ENCODE data around the gene GNG12. TPM values are rescaled to one million over a fixed set of nuclear protein-coding genes. Genes with fewer than 3 reads are reported as not detected.

The GNG12 gene
- total and polyA plus RNA-seq, 7 donors: 41.9 to 116 (median 47.8) TPM

DNA sequence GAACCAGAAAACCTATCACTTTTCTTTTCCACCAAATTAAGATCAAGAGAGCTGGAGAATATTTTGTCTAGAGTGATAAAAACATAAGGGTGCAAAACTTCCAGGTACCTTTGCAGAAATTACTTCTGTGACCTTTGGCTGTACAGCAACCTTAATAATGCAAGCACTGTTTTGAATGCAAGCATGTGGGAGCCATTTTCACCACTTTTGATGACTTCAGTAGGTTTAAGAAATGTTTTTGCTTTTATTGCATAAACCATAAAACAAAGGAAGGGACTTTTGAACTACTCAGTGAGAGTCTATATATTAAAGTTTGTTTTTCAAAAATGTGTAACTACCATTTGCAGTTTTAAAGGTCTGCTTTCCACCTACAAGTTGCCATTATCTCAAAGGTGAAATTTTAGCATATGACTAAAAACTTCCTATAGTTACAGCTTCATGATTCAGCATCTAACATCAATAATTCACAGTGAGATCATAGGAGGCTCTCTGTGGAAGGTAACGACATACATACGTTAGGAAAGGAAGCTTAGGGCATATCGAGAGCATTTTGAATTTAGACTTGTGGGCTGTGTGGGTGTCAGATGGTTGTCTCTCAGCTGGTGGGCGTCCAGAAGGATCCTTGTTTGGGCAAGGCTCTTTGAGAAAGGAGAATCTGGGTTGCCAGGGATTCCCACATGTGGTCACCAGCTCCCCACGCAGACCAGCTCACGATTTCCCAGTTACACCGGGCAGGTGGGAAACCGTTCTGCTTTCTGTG is 149.3 kb downstream of the GNG12 start:
- Histone ChIP-seq H3K27ac (peak overlapping the region; percentile 90 to 98 (median 94)), H3K36me3 (peaks cover 0 to 5% (median 0%) of the 10 kb centered on the region in 4 donors), H3K27me3 (no peaks in the 10 kb centered on the region), H3K4me3 (peak overlapping the region in 2 of 4 donors; percentile 74 to 87), H3K4me1 (peaks cover 0 to 36% (median 15%) of the 10 kb centered on the region in 4 donors), H3K9me3 (no peaks in the 10 kb centered on the region)
- 10 to 19% methylated on average over 8 of the region's 8 CpGs for WGBS, 2 donors
- intact Hi-C loops (cut with DNase I): loop anchor here (2.0 to 10.0 kb wide), 5 partner anchors 92 to 759 kb away; partner anchors contain the start of genes DNAI4 and MIER1
- DNase-seq: no peak
- TF ChIP-seq POLR2AphosphoS5 (IDR thresholded peaks at IDR 0.05): no peak
- TF ChIP-seq POLR2A (IDR thresholded peaks at IDR 0.05): no peak
- TF ChIP-seq, protein P1, sequence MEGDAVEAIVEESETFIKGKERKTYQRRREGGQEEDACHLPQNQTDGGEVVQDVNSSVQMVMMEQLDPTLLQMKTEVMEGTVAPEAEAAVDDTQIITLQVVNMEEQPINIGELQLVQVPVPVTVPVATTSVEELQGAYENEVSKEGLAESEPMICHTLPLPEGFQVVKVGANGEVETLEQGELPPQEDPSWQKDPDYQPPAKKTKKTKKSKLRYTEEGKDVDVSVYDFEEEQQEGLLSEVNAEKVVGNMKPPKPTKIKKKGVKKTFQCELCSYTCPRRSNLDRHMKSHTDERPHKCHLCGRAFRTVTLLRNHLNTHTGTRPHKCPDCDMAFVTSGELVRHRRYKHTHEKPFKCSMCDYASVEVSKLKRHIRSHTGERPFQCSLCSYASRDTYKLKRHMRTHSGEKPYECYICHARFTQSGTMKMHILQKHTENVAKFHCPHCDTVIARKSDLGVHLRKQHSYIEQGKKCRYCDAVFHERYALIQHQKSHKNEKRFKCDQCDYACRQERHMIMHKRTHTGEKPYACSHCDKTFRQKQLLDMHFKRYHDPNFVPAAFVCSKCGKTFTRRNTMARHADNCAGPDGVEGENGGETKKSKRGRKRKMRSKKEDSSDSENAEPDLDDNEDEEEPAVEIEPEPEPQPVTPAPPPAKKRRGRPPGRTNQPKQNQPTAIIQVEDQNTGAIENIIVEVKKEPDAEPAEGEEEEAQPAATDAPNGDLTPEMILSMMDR (IDR thresholded peaks at IDR 0.05): no peak
- no peak for TF ChIP-seq EP300 (IDR thresholded peaks at IDR 0.05)

DNA sequence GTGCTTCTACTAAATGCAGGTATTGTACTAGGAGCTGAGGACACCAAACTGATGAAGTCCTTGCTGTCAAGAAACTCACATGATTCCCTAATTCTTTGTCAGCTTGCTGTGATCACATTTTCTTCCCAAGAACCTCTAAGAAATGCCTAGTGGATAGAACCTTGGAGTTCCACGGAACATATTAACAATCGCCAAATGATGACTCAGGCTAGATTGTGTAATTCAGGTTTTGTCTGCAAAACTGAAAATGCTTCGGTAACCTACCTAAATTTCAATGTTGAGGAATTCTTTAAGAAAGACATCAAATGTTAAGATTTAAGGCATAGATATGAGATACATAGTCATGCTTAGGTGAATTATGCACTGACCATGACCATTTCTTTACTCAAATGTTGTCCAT is 150.0 kb downstream of the GNG12 start:
- 57 to 62% methylated on average over 3 of the region's 3 CpGs for WGBS, 2 donors
- H3K9me3 ChIP-seq: no peaks in the 10 kb centered on the region

DNA sequence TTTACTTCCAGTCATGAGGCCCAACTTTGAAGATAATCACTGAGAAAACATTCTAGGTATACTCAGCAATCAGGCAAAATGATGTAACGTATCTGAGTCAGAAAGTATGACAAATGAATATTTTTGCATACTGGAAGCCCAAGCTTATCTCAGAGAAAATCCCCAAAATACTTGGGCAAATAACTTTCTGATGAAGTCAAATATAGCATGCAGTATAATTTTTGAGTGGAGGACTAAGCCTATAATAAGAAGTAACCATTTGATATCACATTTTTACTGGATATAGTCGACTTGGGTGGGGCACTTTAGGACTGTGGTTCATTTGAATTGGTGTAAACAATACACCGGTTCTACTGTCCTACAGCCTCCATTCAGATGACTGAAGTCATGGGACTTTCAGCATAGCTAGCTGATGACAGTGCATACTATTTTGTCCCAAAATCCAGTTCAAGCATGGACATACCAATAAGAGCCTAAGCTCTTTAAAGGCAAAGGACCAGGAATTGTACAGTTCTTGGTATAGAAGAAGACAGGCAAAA is 150.5 kb downstream of the GNG12 start:
- Histone ChIP-seq H3K36me3 (peaks cover 0 to 2% (median 0%) of the 10 kb centered on the region in 4 donors), H3K27me3 (no peaks in the 10 kb centered on the region), H3K27ac (peak overlapping the region in 2 of 4 donors; percentile 11 to 98), H3K9me3 (no peaks in the 10 kb centered on the region), H3K4me1 (peaks cover 0 to 34% (median 15%) of the 10 kb centered on the region in 4 donors), H3K4me3 (no peak overlapping the region)
- no peak for TF ChIP-seq EP300 (IDR thresholded peaks at IDR 0.05)
- no peak for TF ChIP-seq POLR2AphosphoS5 (IDR thresholded peaks at IDR 0.05)
- no peak for DNase-seq
- intact Hi-C loops (cut with DNase I): loop anchor here (5.0 to 10.0 kb wide), 4 partner anchors 90 to 758 kb away; partner anchors contain the start of genes DNAI4 and MIER1
- 23 to 64% methylated on average over 3 of the region's 3 CpGs for WGBS, 2 donors

More for the DNA sequence above, 150.0 kb downstream of the GNG12 start:
- no peak overlapping the region for H3K4me3 ChIP-seq
- DNase-seq: no peak
- H3K4me1 ChIP-seq: peaks cover 0 to 36% (median 15%) of the 10 kb centered on the region in 4 donors
- intact Hi-C loops (cut with DNase I): loop anchor here (5.0 to 10.0 kb wide), 4 partner anchors 91 to 759 kb away; partner anchors contain the start of genes DNAI4 and MIER1
- TF ChIP-seq POLR2AphosphoS5 (IDR thresholded peaks at IDR 0.05): peak in 1 of 4 donors; percentile 32
- no peak for TF ChIP-seq POLR2A (IDR thresholded peaks at IDR 0.05)
- H3K27me3 ChIP-seq: no peaks in the 10 kb centered on the region
- H3K27ac ChIP-seq: peak overlapping the region in 2 of 4 donors; percentile 98
- H3K36me3 ChIP-seq: peaks cover 0 to 5% (median 0%) of the 10 kb centered on the region in 4 donors

DNA sequence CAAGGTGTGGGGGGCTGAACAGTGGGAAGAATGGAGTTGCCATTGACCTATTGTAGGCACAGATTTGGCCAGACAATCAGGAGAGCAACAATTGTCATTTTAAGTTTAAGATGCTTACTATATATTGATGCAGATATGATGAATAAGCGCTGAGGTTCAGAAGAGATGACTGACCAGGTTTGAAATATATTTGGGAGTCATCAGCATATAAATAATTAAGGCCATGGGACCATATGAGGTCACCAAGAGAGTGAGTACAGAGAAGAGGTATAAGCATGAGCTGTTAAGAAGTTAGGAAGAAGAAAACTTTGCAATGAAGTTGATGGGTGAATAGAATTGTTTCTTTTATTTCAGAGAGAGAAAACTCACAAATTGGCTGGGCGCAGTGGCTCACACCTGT is 152.8 kb downstream of the GNG12 start:
- no peak overlapping the region for H3K4me3 ChIP-seq
- no peak for DNase-seq
- H3K27ac ChIP-seq: no peak overlapping the region
- H3K27me3 ChIP-seq: no peaks in the 10 kb centered on the region
- no peak for TF ChIP-seq EP300 (IDR thresholded peaks at IDR 0.05)
- no peak for TF ChIP-seq POLR2AphosphoS5 (IDR thresholded peaks at IDR 0.05)
- TF ChIP-seq POLR2A (IDR thresholded peaks at IDR 0.05): no peak
- TF ChIP-seq, protein P1 (IDR thresholded peaks at IDR 0.05): no peak
- peaks cover 0 to 15% (median 6%) of the 10 kb centered on the region in 4 donors for H3K4me1 ChIP-seq
- 97 to 98% methylated on average over 2 of the region's 2 CpGs for WGBS, 2 donors
- no peaks in the 10 kb centered on the region for H3K36me3 ChIP-seq
- intact Hi-C loops (cut with DNase I): loop anchor here (5.0 to 10.0 kb wide), 4 partner anchors 88 to 756 kb away; partner anchors contain the start of genes DNAI4 and MIER1
- no peaks in the 10 kb centered on the region for H3K9me3 ChIP-seq

DNA sequence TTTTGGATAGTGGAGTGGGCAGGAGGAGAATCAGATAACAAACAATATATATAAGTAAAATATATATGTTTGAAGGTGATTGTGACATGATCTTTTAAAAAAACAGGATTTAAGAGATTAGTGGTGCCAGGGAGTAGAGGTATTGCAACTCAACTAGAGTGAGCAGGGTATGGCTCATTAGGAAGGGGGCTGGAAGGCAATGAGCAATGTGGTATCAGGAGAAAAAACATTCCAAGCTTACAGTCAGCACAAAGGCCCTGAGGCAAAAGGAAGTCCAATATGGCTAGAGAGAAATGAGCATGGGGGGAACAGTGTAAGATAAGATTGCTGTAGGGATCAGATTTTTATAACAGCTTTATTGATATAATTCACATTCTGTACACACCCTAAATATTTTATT is 153.6 kb downstream of the GNG12 start:
- Histone ChIP-seq H3K27me3 (no peaks in the 10 kb centered on the region), H3K4me3 (no peak overlapping the region), H3K9me3 (no peaks in the 10 kb centered on the region), H3K4me1 (peaks cover 0 to 19% (median 8%) of the 10 kb centered on the region in 4 donors), H3K36me3 (no peaks in the 10 kb centered on the region), H3K27ac (no peak overlapping the region)
- no peak for DNase-seq
- TF ChIP-seq POLR2AphosphoS5 (IDR thresholded peaks at IDR 0.05) (no peak), POLR2A (IDR thresholded peaks at IDR 0.05) (no peak), EP300 (IDR thresholded peaks at IDR 0.05) (no peak)
- TF ChIP-seq, protein P1 (IDR thresholded peaks at IDR 0.05): no peak
- intact Hi-C loops (cut with DNase I): loop anchor here (5.0 to 10.0 kb wide), 4 partner anchors 87 to 755 kb away; partner anchors contain the start of genes DNAI4 and MIER1
